HL-60 (cell line): ENCODE data around the gene GPC4.

Source experiments
- DNase-seq, 2 experiments: peaks; one replicate each; pipeline ENCODE4 v3.0.0-alpha.2; 2010 to 2020; ENCODE audit warnings: low read depth in 1 of 2, low spot score in 1 of 2
- H3K27ac ChIP-seq: fragments of 250-450 bp; sonication (Bioruptor Pico); replicated peaks from 2 replicates; pipeline ENCODE4 v1.5.1; 2020; ENCODE audit warnings: mild to moderate bottlenecking, moderate library complexity
- H3K27me3 ChIP-seq: fragments of 250-450 bp; sonication (Bioruptor Pico); 2 replicates; pipeline ENCODE4 v1.5.1; 2021; ENCODE audit warnings: mild to moderate bottlenecking, moderate library complexity; ENCODE audit not compliant: insufficient read depth, poor library complexity, severe bottlenecking
- H3K4me3 ChIP-seq: replicated peaks from 2 replicates; pipeline ENCODE4 v1.5.1; 2011; ENCODE audit warnings: mild to moderate bottlenecking, control low read depth, low read length; ENCODE audit not compliant: insufficient read depth
- CTCF ChIP-seq: IDR thresholded peaks from one replicate; pipeline ENCODE4 v1.5.1; 2011; ENCODE audit warnings: low read length, control low read depth, inconsistent platforms; ENCODE audit not compliant: insufficient read depth
- GABPA ChIP-seq: IDR thresholded peaks from 2 replicates; pipeline ENCODE4 v1.6.1; 2012; ENCODE audit warnings: low read depth
- POLR2AphosphoS5 ChIP-seq: IDR thresholded peaks from 2 replicates; pipeline ENCODE4 v1.6.1; 2012; ENCODE audit warnings: low read depth
- REST ChIP-seq: IDR thresholded peaks from 2 replicates; pipeline ENCODE4 v1.6.1; 2012; ENCODE audit warnings: low read depth; ENCODE audit not compliant: insufficient replicate concordance
- SPI1 ChIP-seq: IDR thresholded peaks from 2 replicates; pipeline ENCODE4 v1.6.1; 2012; ENCODE audit warnings: low read depth, mild to moderate bottlenecking, borderline replicate concordance

GPC4 gene

GRCh38 chrX:133302775-133303445 lies 112.4 kb downstream of the GPC4 start:
- H3K27ac ChIP-seq, result no peak overlapping the region
- no peak overlapping the region for H3K4me3 ChIP-seq
- DNase-seq, result no peak
- no peak for TF ChIP-seq CTCF
- TF ChIP-seq SPI1, result no peak
- no peak for TF ChIP-seq POLR2AphosphoS5
- no peak for TF ChIP-seq REST
- no peak for TF ChIP-seq GABPA
- no peaks in the 10 kb centered on the region for H3K27me3 ChIP-seq

- no peak overlapping the region for H3K4me3 ChIP-seq
- DNase-seq, result no peak
- H3K27me3 ChIP-seq, result no peaks in the 10 kb centered on the region
- no peak for TF ChIP-seq CTCF
- no peak for TF ChIP-seq POLR2AphosphoS5
- TF ChIP-seq SPI1, result no peak
- no peak for TF ChIP-seq REST
- no peak for TF ChIP-seq GABPA
- no peak overlapping the region for H3K27ac ChIP-seq
These were observed 114.7 kb downstream of the GPC4 start for GRCh38 chrX:133300591-133300990.

GRCh38 chrX:133297284-133297683 lies 118.0 kb downstream of the GPC4 start:
- DNase-seq, result no peak
- TF ChIP-seq CTCF (no peak), REST (no peak), GABPA (no peak), SPI1 (no peak), POLR2AphosphoS5 (no peak)
- H3K27ac ChIP-seq, result no peak overlapping the region
- no peaks in the 10 kb centered on the region for H3K27me3 ChIP-seq
- H3K4me3 ChIP-seq, result no peak overlapping the region
